HCT116 (cell line): ENCODE results near the gene RHOH. TPM values are rescaled to one million over a fixed set of nuclear protein-coding genes. Genes with fewer than 3 reads are reported as not detected.
A peak's percentile ranks its signal among the peaks of the same experiment; 100 is the strongest.

ENCODE experiments used
- ATAC-seq: fragments of 200-7000 bp; cut with Tn5 transposase; 2 replicates; pipeline ENCODE4 v1.9.1; 2020; ENCODE audit warnings: mild to moderate bottlenecking, moderate library complexity
- BruUV-seq: library from RNA; stranded (reverse); fragments of 400-500 nt; replicated peaks from 2 replicates; lab custom pipeline; 2021; lab: Mats Ljungman, UMichigan
- CTCF ChIA-PET: fragments of 300-600 bp; sonication (Branson Sonifier 250); formaldehyde crosslinking; loops from one replicate; lab custom pipeline; 2021; ENCODE audit warnings: antibody characterized with exemption; lab: Charles Lee
- POLR2A ChIA-PET: fragments of 300-600, 350-600 bp; sonication (Branson Sonifier 250); formaldehyde crosslinking; loops from one replicate; lab custom pipeline; 2021; ENCODE audit warnings: antibody characterized with exemption; lab: Charles Lee
- RAD21 ChIA-PET, 2 experiments: fragments of 300-600 bp; sonication (Branson Sonifier 250); formaldehyde crosslinking; loops; one replicate each; lab custom pipeline; 2023; ENCODE audit warnings: low total read pairs in 2 of 2; ENCODE audit not compliant: uncharacterized antibody in 2 of 2, unreplicated experiment in 2 of 2, low non-redundant PET in 1 of 2; lab: Charles Lee
- DNase-seq: peaks from one replicate; pipeline ENCODE4 v3.0.0-alpha.2; 2010; ENCODE audit warnings: low read depth, low spot score
- H2AFZ ChIP-seq: fragments of 200-600 bp; shearing (Covaris generic), sonication (generic); 2 replicates; pipeline ENCODE4 v1.6.1; 2017; ENCODE audit warnings: low read depth, mixed run types, mixed read lengths, antibody characterized with exemption, low read length; ENCODE audit not compliant: poor library complexity, severe bottlenecking
- H3K27ac ChIP-seq: 2 replicates; pipeline ENCODE4 v1.5.1; 2012; ENCODE audit warnings: low read depth, low read length
- H3K27me3 ChIP-seq: fragments of 200-600 bp; sonication (generic); 2 replicates; pipeline ENCODE4 v1.6.1; 2016; ENCODE audit warnings: mixed run types, low read length, mixed read lengths; ENCODE audit not compliant: insufficient read depth
- H3K36me3 ChIP-seq, 2 experiments: fragments of 200-500 bp in 1 of 2; fragments of 200-600 bp in 1 of 2; sonication (Bioruptor generic) in 1 of 2; sonication (generic) in 1 of 2; 2 replicates each; pipeline versions ENCODE4 v1.5.1 to v1.6.1; 2014 to 2016; ENCODE audit warnings: low read length in 2 of 2, inconsistent platforms in 1 of 2, mixed read lengths in 1 of 2, mixed run types in 1 of 2; ENCODE audit not compliant: insufficient read depth in 2 of 2, control insufficient read depth in 1 of 2
- H3K4me1 ChIP-seq, 2 experiments: fragments of 200-600 bp in 1 of 2; sonication (generic) in 1 of 2; 2 replicates each; pipeline versions ENCODE4 v1.5.1 to v1.6.1; 2012 to 2017; ENCODE audit warnings: low read length in 2 of 2, inconsistent platforms in 1 of 2, mild to moderate bottlenecking in 1 of 2, mixed read lengths in 1 of 2, mixed run types in 1 of 2, moderate library complexity in 1 of 2; ENCODE audit not compliant: insufficient read depth in 2 of 2, control insufficient read depth in 1 of 2
- H3K4me2 ChIP-seq: fragments of 200-600 bp; sonication (generic); 2 replicates; pipeline ENCODE4 v1.6.1; 2017; ENCODE audit warnings: mixed run types, low read length, mixed read lengths
- H3K4me3 ChIP-seq, 2 experiments: fragments of 200-600 bp in 1 of 2; sonication (generic) in 1 of 2; replicated peaks in 1 of 2; 2 replicates each; pipeline ENCODE4 v1.5.1; 2011 to 2016; ENCODE audit warnings: low read length in 2 of 2, control low read depth in 1 of 2, low read depth in 1 of 2, mild to moderate bottlenecking in 1 of 2, mixed read lengths in 1 of 2, mixed run types in 1 of 2
- H3K79me2 ChIP-seq: fragments of 200-600 bp; sonication (generic); 2 replicates; pipeline ENCODE4 v1.6.1; 2017; ENCODE audit warnings: mild to moderate bottlenecking, mixed run types, low read length, moderate library complexity, mixed read lengths; ENCODE audit not compliant: insufficient read depth
- H3K9ac ChIP-seq: fragments of 200-600 bp; sonication (generic); 2 replicates; pipeline ENCODE4 v1.6.1; 2016; ENCODE audit warnings: low read length, mixed read lengths
- H3K9me2 ChIP-seq: fragments of 200-600 bp; sonication (generic), shearing (Covaris generic); 2 replicates; pipeline ENCODE4 v1.6.1; 2017; ENCODE audit warnings: mixed run types, mild to moderate bottlenecking, moderate library complexity; ENCODE audit not compliant: insufficient read depth
- H3K9me3 ChIP-seq, 2 experiments: fragments of 200-500 bp in 1 of 2; fragments of 200-600 bp in 1 of 2; sonication (Bioruptor generic) in 1 of 2; sonication (generic) in 1 of 2; 2 replicates each; pipeline ENCODE4 v1.6.1; 2014 to 2017; ENCODE audit warnings: low read length in 2 of 2, mixed read lengths in 2 of 2, inconsistent platforms in 1 of 2, low read depth in 1 of 2, mild to moderate bottlenecking in 1 of 2, mixed run types in 1 of 2, moderate library complexity in 1 of 2; ENCODE audit not compliant: control insufficient read depth in 1 of 2, insufficient read depth in 1 of 2
- H4K20me1 ChIP-seq: fragments of 200-600 bp; sonication (generic), shearing (Covaris generic); 2 replicates; pipeline ENCODE4 v1.6.1; 2017; ENCODE audit warnings: mixed run types, mild to moderate bottlenecking, moderate library complexity; ENCODE audit not compliant: insufficient read depth
- CBX3 ChIP-seq: IDR thresholded peaks from 2 replicates; pipeline ENCODE4 v1.6.1; 2012; ENCODE audit warnings: low read depth
- CEBPB ChIP-seq: IDR thresholded peaks from 2 replicates; pipeline ENCODE4 v1.6.1; 2012; ENCODE audit warnings: low read depth
- EGR1 ChIP-seq: IDR thresholded peaks from 2 replicates; pipeline ENCODE4 v1.6.1; 2012; ENCODE audit warnings: low read depth
- ELF1 ChIP-seq: IDR thresholded peaks from 2 replicates; pipeline ENCODE4 v1.6.1; 2012; ENCODE audit warnings: low read depth, borderline replicate concordance
- EZH2 ChIP-seq: fragments of 200-600 bp; sonication (generic); IDR thresholded peaks from 2 replicates; pipeline ENCODE4 v1.6.1; 2017; ENCODE audit warnings: antibody characterized with exemption, mixed run types
- EZH2phosphoT487 ChIP-seq: fragments of 200-600 bp; IDR thresholded peaks from 2 replicates; pipeline ENCODE4 v1.6.1; 2018; ENCODE audit warnings: antibody characterized with exemption, borderline replicate concordance
- JUND ChIP-seq: IDR thresholded peaks from 2 replicates; pipeline ENCODE4 v1.6.1; 2012
- POLR2AphosphoS5 ChIP-seq: IDR thresholded peaks from 2 replicates; pipeline ENCODE4 v1.6.1; 2011; ENCODE audit warnings: mild to moderate bottlenecking, low read depth, low read length, moderate library complexity
- RAD21 ChIP-seq: IDR thresholded peaks from 2 replicates; pipeline ENCODE4 v1.6.1; 2012; ENCODE audit warnings: low read depth, mild to moderate bottlenecking
- SIN3A ChIP-seq: IDR thresholded peaks from 2 replicates; pipeline ENCODE4 v1.6.1; 2012; ENCODE audit warnings: low read depth
- SP1 ChIP-seq: IDR thresholded peaks from 2 replicates; pipeline ENCODE4 v1.6.1; 2012; ENCODE audit warnings: low read depth
- SRF ChIP-seq: IDR thresholded peaks from 2 replicates; pipeline ENCODE4 v1.6.1; 2012; ENCODE audit warnings: low read depth
- TCF7L2 ChIP-seq: IDR thresholded peaks from 2 replicates; pipeline ENCODE4 v1.7.0; 2011; ENCODE audit warnings: borderline replicate concordance, inconsistent platforms; ENCODE audit not compliant: insufficient read depth, insufficient read length; ENCODE audit errors: extremely low read depth
- YY1 ChIP-seq: IDR thresholded peaks from 2 replicates; pipeline ENCODE4 v1.6.1; 2011; ENCODE audit warnings: low read length, low read depth, moderate library complexity, mild to moderate bottlenecking; ENCODE audit not compliant: insufficient replicate concordance; ENCODE audit errors: extremely low read depth
- intact Hi-C: fragments of 100-400 bp; cut with micrococcal nuclease; formaldehyde crosslinking; loops from 2 replicates; pipeline ENCODE4 v1.10.0; 2022
- total RNA-seq: library from RNA; stranded (reverse); gene quantifications from one replicate; pipeline ENCODE4 v1.2.1, GENCODE V29; 2021; ENCODE audit not compliant: unreplicated experiment
- TF ChIP-seq, protein P1 (sequence below): IDR thresholded peaks from 2 replicates; pipeline ENCODE4 v1.6.1; 2012
- TF ChIP-seq, protein P2 (sequence below): IDR thresholded peaks from 2 replicates; pipeline ENCODE4 v1.6.1; 2012; ENCODE audit warnings: low read depth
- TF ChIP-seq, protein P3 (sequence below), 3 experiments: fragments of 200-600 bp in 1 of 3; sonication (generic) in 1 of 3; IDR thresholded peaks in 2 of 3; conservative IDR thresholded peaks in 1 of 3; 2 replicates each; pipeline ENCODE4 v1.5.1; 2012 to 2017; ENCODE audit warnings: low read depth in 2 of 3, low read length in 2 of 3, antibody characterized with exemption in 1 of 3, borderline replicate concordance in 1 of 3, control low read depth in 1 of 3, mild to moderate bottlenecking in 1 of 3, mixed read lengths in 1 of 3, mixed run types in 1 of 3, moderate library complexity in 1 of 3; ENCODE audit not compliant: insufficient read depth in 1 of 3
- TF ChIP-seq, protein P4 (sequence below): IDR thresholded peaks from 2 replicates; pipeline ENCODE4 v1.6.1; 2011; ENCODE audit warnings: mild to moderate bottlenecking, low read length, moderate library complexity; ENCODE audit not compliant: insufficient replicate concordance; ENCODE audit errors: extremely low read depth

The RHOH gene
- total RNA-seq, 1 experiment from 2014 or later, result 0.74 TPM

DNA sequence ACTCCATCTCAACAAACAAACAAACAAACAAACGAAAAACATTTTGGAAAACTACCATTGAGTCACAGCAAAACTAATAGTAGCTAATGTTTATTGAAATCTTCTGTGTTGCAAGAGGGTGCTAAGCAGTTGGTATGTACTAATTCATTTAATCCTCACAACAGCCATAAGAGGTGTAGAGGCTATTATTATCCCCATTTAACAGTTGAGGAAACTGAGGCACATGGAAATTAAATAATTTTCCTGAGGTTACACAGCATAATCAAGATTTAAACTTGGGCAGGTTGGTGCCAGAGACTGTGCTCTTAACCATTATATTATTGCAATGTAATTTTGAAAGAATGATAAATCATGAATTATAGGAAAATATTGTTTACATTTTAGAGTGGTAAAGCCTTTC, 17.5 kb upstream of the RHOH start:
- Histone ChIP-seq H3K4me2 (peak overlapping the region; percentile 13; the same call in 1 of the 2 replicates), H3K36me3 (no peaks in the 10 kb centered on the region), H3K4me1 (peaks cover 3 to 14% of the 10 kb centered on the region in 2 experiments; a peak in 2 of 4 replicates), H3K9me2 (no peaks in the 10 kb centered on the region), H2AFZ (no peak overlapping the region), H3K27me3 (no peaks in the 10 kb centered on the region), H4K20me1 (no peaks in the 10 kb centered on the region), H3K79me2 (no peaks in the 10 kb centered on the region), H3K9ac (no peak overlapping the region), H3K4me3 (no peak overlapping the region), H3K27ac (no peak overlapping the region), H3K9me3 (no peaks in the 10 kb centered on the region)
- no peak for TF ChIP-seq CBX3
- TF ChIP-seq, protein P1, sequence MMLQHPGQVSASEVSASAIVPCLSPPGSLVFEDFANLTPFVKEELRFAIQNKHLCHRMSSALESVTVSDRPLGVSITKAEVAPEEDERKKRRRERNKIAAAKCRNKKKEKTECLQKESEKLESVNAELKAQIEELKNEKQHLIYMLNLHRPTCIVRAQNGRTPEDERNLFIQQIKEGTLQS, result no peak
- no peak for TF ChIP-seq CEBPB
- no peak for TF ChIP-seq ELF1
- no peak for TF ChIP-seq POLR2AphosphoS5
- no peak for TF ChIP-seq EZH2phosphoT487
- TF ChIP-seq, protein P2, sequence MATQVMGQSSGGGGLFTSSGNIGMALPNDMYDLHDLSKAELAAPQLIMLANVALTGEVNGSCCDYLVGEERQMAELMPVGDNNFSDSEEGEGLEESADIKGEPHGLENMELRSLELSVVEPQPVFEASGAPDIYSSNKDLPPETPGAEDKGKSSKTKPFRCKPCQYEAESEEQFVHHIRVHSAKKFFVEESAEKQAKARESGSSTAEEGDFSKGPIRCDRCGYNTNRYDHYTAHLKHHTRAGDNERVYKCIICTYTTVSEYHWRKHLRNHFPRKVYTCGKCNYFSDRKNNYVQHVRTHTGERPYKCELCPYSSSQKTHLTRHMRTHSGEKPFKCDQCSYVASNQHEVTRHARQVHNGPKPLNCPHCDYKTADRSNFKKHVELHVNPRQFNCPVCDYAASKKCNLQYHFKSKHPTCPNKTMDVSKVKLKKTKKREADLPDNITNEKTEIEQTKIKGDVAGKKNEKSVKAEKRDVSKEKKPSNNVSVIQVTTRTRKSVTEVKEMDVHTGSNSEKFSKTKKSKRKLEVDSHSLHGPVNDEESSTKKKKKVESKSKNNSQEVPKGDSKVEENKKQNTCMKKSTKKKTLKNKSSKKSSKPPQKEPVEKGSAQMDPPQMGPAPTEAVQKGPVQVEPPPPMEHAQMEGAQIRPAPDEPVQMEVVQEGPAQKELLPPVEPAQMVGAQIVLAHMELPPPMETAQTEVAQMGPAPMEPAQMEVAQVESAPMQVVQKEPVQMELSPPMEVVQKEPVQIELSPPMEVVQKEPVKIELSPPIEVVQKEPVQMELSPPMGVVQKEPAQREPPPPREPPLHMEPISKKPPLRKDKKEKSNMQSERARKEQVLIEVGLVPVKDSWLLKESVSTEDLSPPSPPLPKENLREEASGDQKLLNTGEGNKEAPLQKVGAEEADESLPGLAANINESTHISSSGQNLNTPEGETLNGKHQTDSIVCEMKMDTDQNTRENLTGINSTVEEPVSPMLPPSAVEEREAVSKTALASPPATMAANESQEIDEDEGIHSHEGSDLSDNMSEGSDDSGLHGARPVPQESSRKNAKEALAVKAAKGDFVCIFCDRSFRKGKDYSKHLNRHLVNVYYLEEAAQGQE, result no peak
- TF ChIP-seq, protein P3, sequence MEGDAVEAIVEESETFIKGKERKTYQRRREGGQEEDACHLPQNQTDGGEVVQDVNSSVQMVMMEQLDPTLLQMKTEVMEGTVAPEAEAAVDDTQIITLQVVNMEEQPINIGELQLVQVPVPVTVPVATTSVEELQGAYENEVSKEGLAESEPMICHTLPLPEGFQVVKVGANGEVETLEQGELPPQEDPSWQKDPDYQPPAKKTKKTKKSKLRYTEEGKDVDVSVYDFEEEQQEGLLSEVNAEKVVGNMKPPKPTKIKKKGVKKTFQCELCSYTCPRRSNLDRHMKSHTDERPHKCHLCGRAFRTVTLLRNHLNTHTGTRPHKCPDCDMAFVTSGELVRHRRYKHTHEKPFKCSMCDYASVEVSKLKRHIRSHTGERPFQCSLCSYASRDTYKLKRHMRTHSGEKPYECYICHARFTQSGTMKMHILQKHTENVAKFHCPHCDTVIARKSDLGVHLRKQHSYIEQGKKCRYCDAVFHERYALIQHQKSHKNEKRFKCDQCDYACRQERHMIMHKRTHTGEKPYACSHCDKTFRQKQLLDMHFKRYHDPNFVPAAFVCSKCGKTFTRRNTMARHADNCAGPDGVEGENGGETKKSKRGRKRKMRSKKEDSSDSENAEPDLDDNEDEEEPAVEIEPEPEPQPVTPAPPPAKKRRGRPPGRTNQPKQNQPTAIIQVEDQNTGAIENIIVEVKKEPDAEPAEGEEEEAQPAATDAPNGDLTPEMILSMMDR (IDR thresholded peaks at IDR 0.05 in 2 of 3, conservative IDR thresholded peaks at IDR 0.05 in 1 of 3; ENCODE audit: borderline replicate concordance in 1 of 3, insufficient read depth in 1 of 3, low read depth in 2 of 3, low read length in 2 of 3), result no peak
- no peak for TF ChIP-seq EGR1
- no peak for TF ChIP-seq TCF7L2
- TF ChIP-seq JUND, result no peak
- TF ChIP-seq SP1, result no peak
- TF ChIP-seq, protein P4, sequence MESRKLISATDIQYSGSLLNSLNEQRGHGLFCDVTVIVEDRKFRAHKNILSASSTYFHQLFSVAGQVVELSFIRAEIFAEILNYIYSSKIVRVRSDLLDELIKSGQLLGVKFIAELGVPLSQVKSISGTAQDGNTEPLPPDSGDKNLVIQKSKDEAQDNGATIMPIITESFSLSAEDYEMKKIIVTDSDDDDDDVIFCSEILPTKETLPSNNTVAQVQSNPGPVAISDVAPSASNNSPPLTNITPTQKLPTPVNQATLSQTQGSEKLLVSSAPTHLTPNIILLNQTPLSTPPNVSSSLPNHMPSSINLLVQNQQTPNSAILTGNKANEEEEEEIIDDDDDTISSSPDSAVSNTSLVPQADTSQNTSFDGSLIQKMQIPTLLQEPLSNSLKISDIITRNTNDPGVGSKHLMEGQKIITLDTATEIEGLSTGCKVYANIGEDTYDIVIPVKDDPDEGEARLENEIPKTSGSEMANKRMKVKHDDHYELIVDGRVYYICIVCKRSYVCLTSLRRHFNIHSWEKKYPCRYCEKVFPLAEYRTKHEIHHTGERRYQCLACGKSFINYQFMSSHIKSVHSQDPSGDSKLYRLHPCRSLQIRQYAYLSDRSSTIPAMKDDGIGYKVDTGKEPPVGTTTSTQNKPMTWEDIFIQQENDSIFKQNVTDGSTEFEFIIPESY, result no peak
- TF ChIP-seq EZH2, result no peak
- TF ChIP-seq SRF, result no peak
- no peak for TF ChIP-seq SIN3A
- TF ChIP-seq YY1, result no peak
- no peak for TF ChIP-seq RAD21
- RAD21 ChIA-PET, result no interaction called here
- intact Hi-C loops, result no loop called here
- DNase-seq (no peak), ATAC-seq (no peak)
- CTCF ChIA-PET, result no interaction called here
- no TSS peak for BruUV-seq
- POLR2A ChIA-PET, result no interaction called here
